ENCODE results near the gene PTPRH. TPM values are rescaled to one million over a fixed set of nuclear protein-coding genes. Genes with fewer than 3 reads are reported as not detected.
A peak's percentile ranks its signal among the peaks of the same experiment; 100 is the strongest.
"Not testable (repeated sequence)": the region's sequence is repeated elsewhere in the genome, so short reads cannot be mapped to it uniquely, and the experiment has no call there.

The PTPRH gene
- total RNA-seq, 2 donors from 2014 or later = 76.3 to 131 TPM

DNA sequence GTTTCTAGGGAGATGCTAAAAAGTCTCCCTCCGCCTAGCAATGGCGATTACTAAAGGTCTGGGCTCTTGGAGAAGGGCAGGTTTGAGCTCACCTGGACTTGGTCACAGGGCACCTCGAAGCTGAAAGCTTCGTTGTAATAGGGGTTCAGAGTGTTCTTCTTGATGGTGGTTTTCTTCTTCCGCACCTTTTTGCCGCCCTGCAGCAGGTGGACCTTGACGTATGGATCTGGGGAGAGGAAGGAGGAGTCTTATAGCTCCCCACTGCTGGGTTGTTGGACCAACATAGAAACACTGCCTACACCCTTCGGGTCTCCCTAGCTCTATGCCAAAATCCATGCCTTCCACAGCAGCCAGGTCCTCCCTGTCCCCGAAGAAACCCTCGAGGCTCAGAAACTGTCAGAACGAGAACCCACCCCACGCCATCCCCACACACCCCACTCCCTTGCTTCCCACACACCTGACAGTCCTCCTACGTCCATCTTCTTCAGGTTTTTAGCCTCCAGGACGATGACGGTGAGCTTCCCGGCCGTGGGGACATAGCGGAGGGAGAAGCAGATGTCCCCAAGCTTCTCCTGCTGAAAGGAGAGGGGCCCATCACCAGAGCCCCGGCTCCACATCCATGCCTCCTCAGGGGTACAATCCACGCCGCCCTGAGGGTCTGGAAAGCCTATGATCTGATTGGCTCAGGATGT, 34.7 kb downstream of the PTPRH start:
- Histone ChIP-seq H3K9me3 (no peaks in the 10 kb centered on the region), H3K4me1 (peaks cover 4% of the 10 kb centered on the region), H3K27ac (no peak overlapping the region), H3K27me3 (peaks cover 22% of the 10 kb centered on the region), H3K9ac (ENCODE audit: low read depth in 2 of 2, low read length in 2 of 2) (no peak overlapping the region), H3K36me3 (no peaks in the 10 kb centered on the region), H3K4me3 (no peak overlapping the region)
- TF ChIP-seq, protein P1, sequence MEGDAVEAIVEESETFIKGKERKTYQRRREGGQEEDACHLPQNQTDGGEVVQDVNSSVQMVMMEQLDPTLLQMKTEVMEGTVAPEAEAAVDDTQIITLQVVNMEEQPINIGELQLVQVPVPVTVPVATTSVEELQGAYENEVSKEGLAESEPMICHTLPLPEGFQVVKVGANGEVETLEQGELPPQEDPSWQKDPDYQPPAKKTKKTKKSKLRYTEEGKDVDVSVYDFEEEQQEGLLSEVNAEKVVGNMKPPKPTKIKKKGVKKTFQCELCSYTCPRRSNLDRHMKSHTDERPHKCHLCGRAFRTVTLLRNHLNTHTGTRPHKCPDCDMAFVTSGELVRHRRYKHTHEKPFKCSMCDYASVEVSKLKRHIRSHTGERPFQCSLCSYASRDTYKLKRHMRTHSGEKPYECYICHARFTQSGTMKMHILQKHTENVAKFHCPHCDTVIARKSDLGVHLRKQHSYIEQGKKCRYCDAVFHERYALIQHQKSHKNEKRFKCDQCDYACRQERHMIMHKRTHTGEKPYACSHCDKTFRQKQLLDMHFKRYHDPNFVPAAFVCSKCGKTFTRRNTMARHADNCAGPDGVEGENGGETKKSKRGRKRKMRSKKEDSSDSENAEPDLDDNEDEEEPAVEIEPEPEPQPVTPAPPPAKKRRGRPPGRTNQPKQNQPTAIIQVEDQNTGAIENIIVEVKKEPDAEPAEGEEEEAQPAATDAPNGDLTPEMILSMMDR (IDR thresholded peaks at IDR 0.05) = no peak
- DNase-seq = no peak
- intact Hi-C loops (cut with DNase I) = no loop called here

DNA sequence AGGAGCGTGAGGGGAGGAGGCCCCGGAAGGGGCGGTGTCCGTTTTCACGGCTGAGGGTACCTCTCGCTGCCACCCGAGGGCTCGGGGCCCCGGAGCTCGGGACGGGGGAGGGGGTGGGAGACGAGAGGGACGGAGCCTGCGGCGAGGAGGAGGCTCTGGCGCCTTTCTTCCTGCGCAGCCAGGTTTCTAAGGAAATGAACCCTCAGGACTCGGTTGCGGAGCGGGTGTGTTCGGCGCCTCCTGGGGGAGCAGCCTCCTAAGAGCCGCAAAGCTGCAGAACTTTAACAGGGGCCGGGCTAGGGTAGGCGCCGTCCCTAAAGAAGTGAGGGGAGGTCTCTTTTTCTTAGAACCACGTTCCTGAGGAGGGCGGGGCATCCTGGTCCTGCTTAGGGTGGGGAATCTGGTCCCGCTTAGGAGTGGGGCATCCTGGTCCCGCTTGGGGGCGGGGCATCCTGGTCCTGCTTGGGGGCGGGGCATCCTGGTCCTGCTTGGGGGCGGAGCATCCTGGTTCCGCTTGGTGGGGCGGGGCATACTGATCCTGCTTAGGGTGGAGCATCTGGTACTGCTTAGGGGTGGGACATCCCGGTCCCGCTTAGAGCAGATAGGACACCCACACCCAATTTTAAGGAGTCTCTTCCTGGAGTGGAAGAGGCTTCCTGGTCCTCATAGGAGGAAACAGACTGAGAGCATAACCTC, 35.4 kb downstream of the PTPRH start:
- peak overlapping the region; percentile 9 for H3K4me3 ChIP-seq
- DNase-seq = peak; percentile 70
- H3K9me3 ChIP-seq = no peaks in the 10 kb centered on the region
- no peak overlapping the region for H3K27ac ChIP-seq
- H3K4me1 ChIP-seq = no peaks in the 10 kb centered on the region
- TF ChIP-seq, protein P1 (IDR thresholded peaks at IDR 0.05) = no peak
- H3K9ac ChIP-seq (ENCODE audit: low read depth in 2 of 2, low read length in 2 of 2) = no peak overlapping the region
- no peaks in the 10 kb centered on the region for H3K36me3 ChIP-seq
- H3K27me3 ChIP-seq = peaks cover 24% of the 10 kb centered on the region
- intact Hi-C loops (cut with DNase I) = no loop called here

DNA sequence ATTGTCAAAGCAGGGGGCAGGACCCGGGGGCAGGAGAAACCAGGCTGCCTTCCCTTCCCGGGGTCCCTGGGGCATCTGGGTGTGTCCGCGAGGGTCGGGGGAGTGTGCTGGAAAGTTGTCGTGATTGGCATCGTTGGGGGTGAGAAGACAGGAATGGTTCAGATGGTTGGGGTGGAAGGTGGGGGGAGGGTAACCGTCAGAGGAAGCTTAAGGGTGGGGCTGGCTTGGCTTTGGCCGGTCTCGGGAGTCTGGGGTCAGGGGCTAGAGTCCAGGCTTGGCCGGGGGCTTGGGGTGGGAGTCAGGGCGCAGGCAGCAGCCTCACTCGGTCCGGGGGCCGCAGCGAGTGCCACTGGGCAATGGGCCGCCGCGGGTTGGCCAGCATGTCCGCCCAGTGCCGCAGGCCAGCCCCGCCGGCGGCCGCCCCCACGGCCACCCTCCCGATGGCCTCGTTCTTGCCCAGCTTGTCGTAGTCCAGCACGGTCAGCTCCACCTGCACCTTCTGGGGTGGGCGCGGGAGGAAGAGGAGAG, 36.1 kb downstream of the PTPRH start:
- Histone ChIP-seq H3K27me3 (peaks cover 30% of the 10 kb centered on the region), H3K4me3 (peak overlapping the region; percentile 9), H3K4me1 (no peaks in the 10 kb centered on the region), H3K9me3 (no peaks in the 10 kb centered on the region), H3K27ac (no peak overlapping the region), H3K36me3 (no peaks in the 10 kb centered on the region), H3K9ac (ENCODE audit: low read depth in 2 of 2, low read length in 2 of 2) (no peak overlapping the region)
- intact Hi-C loops (cut with DNase I) = no loop called here
- TF ChIP-seq, protein P1 (IDR thresholded peaks at IDR 0.05) = no peak
- no peak for DNase-seq

DNA sequence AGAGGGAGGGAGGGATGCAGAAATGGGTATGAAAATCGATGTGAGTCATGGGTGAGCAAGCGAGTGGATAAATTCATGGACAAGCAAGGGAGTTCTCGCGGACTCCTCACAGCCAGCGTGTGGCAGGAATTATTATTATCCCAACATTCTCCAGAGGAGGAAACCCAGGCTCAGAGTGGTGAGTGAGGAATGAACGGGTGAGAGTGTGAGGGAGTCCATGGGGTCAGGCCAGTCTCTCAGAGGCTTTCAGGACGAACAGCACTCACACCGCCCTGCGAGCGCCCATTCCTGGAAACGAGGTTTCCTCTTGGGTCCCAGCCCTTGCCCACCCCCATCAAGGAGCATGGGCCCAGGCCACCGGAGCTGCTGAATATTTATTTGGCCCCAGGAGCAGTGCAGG, 36.6 kb downstream of the PTPRH start:
- no peak for DNase-seq
- no peak overlapping the region for H3K4me3 ChIP-seq
- no peak overlapping the region for H3K9ac ChIP-seq (ENCODE audit: low read depth in 2 of 2, low read length in 2 of 2)
- no peaks in the 10 kb centered on the region for H3K9me3 ChIP-seq
- no peaks in the 10 kb centered on the region for H3K4me1 ChIP-seq
- peaks cover 32% of the 10 kb centered on the region for H3K27me3 ChIP-seq
- H3K36me3 ChIP-seq = no peaks in the 10 kb centered on the region
- intact Hi-C loops (cut with DNase I) = no loop called here
- H3K27ac ChIP-seq = no peak overlapping the region
- TF ChIP-seq, protein P1 (IDR thresholded peaks at IDR 0.05) = no peak

DNA sequence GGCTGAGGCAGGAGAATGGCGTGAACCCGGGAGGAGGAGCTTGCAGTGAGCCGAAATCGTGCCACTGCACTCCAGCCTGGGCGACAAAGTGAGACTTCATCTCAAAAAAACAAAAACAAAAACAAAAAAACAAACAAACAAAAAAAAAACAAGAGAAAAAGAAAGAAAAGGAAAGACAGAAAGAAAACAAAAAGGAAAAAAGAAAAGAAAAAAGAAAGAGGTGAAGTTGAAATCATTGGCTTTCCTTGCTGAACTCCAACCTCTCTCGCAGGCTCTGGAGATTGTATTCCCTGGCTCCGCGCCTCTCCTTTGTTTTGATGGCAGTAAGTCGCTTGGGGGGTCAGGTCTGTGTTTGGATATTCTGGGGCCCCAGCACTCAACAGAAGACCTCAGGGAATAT, 37.0 kb downstream of the PTPRH start:
- H3K9ac ChIP-seq (ENCODE audit: low read depth in 2 of 2, low read length in 2 of 2); H3K9me3 ChIP-seq; H3K4me3 ChIP-seq; intact Hi-C loops (cut with DNase I); H3K4me1 ChIP-seq; DNase-seq; H3K36me3 ChIP-seq; H3K27ac ChIP-seq: not testable (repeated sequence)
- H3K27me3 ChIP-seq = peaks cover 36% of the 10 kb centered on the region

DNA sequence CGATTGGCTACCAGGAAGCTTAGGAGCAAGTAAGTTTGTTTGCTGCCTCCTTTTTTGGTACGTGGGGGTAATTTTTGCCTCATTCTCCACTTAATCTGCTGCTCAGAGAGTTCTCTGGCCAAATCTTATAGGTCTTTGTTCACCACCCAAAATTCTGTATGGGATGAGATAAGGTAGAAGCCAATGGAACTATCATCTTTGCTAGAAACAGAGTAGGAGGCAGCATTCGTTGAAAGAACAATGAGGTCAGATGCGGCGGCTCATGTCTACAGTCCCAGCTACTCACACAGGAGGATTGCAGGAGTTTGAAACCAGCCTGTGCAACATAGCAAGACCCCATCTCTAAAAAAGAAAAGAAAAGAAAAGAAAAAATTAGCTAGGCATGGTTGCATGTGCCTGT, 37.9 kb downstream of the PTPRH start:
- no peaks in the 10 kb centered on the region for H3K9me3 ChIP-seq
- H3K4me1 ChIP-seq = peaks cover 5% of the 10 kb centered on the region
- no peak overlapping the region for H3K27ac ChIP-seq
- no peak for DNase-seq
- intact Hi-C loops (cut with DNase I) = no loop called here
- no peak overlapping the region for H3K4me3 ChIP-seq
- TF ChIP-seq, protein P1 (IDR thresholded peaks at IDR 0.05) = no peak
- no peaks in the 10 kb centered on the region for H3K36me3 ChIP-seq
- peaks cover 36% of the 10 kb centered on the region for H3K27me3 ChIP-seq
- no peak overlapping the region for H3K9ac ChIP-seq (ENCODE audit: low read depth in 2 of 2, low read length in 2 of 2)

Measured in colonic mucosa (tissue), 4 donors.